Lung microvascular endothelial cell (primary cell): ENCODE data around the gene NDUFS8. TPM values are rescaled to one million over a fixed set of nuclear protein-coding genes. Genes with fewer than 3 reads are reported as not detected.

Experiments used
- DNase-seq, 2 donors: peaks; one replicate each; pipeline versions ENCODE4 v3.0.0 to v3.0.0-alpha.2; 2010; ENCODE audit warnings: low read depth in 2 of 2
- total RNA-seq: library from RNA; depleted of rRNA; stranded (reverse); fragments of >200 nt; gene quantifications from 2 replicates; pipeline ENCODE4 v1.2.1, GENCODE V29; 2014

NDUFS8 gene
- total RNA-seq, 1 donor from 2014 or later: 106 TPM

DNA sequence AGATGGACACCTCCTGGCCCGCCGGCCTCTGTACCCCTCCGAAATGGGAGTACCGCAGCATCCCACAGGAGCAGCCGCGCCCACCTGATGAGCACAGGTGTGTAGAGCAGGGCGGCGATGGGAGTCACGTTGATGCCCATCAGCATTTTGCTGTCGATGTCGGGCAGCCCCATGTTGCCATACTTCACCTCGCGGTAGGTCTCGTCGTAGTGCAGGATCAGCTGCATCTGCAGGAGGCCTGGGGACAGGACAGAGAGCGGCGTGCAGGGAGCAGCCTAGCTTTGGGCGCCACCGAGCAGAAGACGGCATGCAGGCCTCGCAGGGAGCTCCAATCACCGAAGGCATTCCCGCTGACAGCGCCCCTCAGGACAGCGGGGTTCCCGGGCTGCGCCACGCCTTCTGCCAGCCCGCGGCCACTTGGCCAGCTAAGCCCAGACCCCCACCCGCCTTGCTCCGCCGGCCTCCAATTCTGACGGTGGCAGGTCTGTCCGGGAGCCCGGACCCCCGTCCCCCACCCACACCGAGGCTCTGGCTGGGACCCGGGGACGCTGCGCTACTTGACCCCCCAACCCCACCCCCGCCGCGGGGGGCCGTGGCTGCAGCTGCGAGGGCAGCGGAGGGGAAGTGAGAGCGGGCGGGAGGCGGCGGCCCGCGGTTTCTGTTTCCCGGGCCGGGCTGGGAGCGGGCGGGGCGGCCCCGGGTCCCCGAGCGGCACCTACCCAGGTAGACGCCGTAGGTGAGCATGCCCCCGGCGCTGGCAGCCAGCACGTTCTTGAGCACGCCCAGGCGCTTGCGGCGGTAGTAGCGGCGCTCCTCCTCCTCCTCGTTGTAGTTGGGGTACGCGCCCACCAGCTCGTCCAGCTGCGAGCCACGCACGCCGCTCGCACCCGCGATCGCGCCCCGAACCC lies 27.3 kb upstream of the NDUFS8 start:
- DNase-seq: peak in 1 of 2 donors; percentile 10

DNA sequence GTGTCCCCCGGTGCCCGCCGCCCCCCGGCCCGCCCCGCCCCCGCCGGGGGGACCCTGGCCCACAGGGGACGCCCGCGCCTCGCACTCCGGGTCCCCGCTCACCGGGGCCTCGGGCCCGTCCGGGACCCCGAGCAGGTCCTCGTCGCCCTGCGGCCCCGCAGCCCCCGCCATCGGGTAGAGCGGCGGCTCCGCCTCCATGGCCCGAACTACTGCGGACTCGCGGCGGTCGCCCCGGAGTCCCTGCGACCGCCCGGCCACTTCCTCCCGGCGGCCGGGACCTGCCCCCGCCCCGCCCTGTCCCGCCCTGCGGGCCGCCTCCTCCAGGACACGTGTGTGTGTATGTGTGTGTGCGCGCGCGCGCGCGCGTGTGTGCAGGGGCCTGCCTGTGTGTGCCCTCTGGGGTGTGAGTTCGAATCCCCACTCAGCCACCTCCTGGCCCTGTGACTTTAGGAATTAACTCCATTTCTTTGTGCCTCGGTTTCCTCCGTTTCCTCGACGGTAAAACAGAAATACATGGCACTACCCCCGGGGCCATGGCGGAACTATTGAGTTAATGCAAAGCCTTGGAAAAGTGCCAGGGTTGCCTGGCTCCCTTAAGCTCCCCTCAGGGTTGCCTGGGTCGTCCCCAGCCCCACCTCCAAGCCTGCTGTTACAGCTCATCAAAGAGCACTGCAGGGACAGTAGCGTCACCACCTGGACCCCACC lies 26.5 kb upstream of the NDUFS8 start, which contains the start of gene UNC93B1:
Gene UNC93B1 (minus strand): TSS at position 252 of the 705 bp plus-strand sequence. CDS start 54 bp downstream, at position 198.
- DNase-seq: peak; percentile 81 to 90

DNA sequence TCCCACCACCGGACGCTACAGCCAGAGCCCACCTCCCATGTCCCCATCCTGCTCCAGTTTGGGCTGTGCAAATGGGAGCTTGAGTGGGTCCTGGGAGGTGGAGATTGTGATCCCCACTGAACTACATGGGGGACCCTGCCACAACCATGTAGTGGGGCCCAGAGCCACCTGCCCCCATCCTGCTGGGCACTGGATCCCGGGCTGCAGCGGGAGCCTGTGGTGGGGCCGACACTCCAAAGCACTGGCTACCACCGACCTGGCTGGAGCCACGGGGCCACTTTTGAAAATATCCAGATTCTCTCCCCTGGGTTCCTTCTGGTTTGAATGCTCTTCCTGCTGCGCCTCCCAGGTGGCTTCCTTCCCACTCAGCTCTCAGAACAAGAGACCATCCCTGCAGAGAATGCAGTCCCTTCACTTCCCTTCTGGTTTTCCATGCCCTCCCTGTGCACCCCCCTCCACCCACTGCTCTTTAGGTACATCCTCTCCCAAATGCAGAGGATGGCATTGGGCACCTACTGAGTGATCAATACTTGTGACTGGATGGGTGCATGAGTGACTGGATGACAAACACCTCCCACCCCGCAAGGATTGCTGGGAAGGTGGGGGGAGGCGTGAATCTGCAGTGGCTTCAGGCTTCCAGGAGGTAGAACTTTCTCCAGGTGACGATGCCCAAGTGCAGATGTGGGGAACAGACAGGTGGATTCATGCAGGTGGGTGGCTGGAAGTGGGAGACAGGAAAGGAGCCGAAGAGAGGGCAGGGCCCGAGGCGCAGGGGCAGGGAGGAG lies 25.7 kb upstream of the NDUFS8 start:
- DNase-seq: no peak

DNA sequence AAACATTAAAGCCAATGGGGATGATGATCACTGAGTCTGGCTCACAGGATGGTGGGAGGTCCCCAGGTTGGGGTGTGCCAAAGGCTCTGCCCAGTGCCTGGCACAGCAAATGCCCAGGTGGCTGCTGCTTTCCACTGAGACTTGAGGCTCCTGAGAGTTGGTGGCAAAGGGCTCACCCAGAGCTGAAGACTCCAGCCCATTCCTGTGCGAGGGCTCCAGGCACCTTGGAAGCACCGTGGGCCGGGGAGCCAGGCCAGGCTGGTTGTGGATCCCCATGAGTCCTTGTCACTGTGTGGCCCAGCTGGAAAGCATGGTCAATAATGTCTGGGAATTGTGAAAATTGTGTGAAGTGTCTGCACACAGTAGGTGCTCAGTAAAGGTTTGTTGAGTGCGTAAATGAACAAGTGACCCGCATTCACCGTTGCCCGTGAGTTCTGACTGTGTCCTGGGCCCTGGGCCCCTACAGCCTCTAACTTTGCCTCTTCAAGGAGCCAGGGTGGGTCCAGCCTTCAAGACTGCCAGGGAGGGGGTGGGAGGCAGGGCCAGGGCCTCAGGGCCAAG lies 23.8 kb upstream of the NDUFS8 start:
- no peak for DNase-seq

DNA sequence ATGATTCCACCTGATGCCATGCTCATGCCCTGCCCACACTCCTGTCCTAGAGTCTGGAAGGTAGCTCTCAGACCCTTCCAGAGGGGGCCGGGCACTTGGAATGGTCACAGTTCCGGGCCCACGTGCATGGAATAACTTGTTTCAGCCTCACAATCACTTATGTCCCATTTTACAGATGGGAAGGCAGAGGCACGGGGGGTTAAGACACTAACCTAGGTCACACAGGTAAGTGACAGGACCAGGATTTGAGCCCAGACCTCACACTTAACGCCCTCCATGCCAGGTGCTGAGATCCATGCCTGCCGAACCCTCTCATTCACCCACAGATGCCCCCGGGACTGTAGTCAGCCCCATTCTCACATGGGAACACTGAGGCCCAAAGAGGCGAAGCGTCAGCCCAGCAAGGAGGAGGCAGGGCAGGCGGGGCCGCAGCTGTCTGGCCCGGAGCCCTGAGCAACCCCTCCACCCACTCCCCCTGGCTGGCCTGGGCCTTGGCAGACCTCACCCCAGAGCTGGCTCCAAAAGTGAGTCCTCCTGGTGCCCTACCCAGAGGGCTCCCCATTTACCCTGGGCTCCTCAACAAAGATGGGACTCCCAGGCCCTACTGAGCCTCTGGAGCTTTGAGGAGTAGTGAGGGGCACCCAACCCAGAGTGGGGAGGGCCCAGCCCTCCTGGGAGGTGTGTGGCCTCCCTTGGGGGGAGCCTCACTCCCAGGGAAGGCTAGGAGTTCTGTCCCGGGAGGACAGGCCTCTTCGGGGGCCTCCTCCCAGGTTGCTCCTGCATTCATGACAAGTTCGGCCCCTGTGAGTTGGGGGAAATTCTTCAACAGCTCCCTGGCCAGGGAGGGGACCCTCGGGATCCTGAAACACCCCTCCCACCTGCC lies 22.7 kb upstream of the NDUFS8 start:
- no peak for DNase-seq

DNA sequence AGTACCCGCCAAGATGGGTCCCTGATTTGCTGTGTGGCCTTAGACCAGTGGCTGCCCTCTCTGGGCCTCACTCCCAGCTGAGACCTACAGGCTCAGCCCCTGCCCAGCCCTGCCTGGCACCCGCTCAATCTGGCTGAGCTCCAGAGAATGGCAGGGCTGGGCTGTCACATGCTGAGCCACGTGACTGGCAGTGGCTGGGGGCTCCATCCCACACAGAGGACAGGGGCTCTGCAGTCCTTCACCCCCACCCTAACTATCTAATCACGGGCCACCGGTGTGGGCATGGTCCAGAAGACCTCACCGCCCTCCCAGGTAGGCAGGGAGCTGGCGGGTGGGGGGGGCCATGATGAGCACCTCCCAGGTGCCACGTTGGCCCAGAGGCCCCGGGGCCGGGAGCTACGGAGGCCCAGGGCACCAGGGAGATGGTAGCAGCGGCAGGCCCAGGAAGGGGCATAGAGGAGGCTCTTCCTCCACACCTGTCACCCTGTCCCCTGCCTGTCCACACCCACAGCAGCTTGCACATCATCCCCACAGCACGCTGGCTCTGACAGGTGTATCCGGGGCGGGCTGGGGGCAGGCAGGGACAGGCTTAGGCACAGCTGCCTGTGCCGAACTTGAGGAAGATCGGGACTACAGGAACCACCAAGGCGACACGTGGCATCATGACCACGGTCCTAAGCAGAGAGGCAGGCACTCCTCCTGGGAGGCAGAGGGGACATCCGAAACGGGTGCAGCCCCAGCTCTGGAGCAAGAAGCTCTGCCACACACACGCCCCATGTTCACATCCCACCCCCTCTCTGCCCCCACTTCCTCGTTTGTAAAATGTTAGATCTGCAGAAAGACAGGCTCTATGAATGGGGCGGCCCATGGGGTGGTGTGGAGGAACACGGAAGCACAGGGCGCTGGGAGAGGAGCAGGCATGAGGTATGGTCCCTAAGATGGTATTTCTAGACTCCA lies 21.8 kb upstream of the NDUFS8 start:
- DNase-seq: peak in 1 of 2 donors; percentile 14

DNA sequence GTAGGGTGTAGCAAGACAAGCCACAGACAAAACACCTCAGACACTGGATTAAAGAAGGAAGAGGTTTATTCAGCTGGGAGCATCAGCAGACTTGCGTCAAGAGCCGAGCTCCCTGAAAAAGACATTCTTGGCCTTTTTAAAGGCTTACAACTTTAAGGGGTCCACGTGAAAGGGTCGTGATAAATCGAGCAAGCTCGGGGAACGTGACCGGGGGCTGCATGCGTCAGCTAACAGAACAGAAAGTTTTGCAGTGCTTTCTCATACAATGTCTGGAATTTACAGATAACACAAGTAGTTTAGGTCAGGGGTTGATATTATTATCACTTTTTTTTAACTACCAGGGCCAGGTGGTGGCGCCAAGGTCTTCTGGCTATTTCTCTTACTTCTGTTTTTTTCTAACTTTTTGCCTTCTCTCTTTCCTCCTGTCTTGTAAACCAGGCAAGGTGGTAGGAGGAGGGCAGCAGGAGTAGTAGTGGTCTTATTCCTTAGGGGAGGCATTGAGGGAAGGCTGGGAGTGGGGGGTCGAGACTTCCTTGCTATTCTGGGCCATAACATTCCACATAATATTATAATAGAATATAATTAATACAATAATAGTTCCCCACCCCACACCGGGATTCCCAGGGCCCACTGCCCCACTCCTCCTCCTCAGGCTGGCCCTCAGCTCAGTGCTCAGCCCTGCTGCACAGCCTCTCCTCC lies 20.9 kb upstream of the NDUFS8 start:
- peak in 1 of 2 donors; percentile 27 for DNase-seq

DNA sequence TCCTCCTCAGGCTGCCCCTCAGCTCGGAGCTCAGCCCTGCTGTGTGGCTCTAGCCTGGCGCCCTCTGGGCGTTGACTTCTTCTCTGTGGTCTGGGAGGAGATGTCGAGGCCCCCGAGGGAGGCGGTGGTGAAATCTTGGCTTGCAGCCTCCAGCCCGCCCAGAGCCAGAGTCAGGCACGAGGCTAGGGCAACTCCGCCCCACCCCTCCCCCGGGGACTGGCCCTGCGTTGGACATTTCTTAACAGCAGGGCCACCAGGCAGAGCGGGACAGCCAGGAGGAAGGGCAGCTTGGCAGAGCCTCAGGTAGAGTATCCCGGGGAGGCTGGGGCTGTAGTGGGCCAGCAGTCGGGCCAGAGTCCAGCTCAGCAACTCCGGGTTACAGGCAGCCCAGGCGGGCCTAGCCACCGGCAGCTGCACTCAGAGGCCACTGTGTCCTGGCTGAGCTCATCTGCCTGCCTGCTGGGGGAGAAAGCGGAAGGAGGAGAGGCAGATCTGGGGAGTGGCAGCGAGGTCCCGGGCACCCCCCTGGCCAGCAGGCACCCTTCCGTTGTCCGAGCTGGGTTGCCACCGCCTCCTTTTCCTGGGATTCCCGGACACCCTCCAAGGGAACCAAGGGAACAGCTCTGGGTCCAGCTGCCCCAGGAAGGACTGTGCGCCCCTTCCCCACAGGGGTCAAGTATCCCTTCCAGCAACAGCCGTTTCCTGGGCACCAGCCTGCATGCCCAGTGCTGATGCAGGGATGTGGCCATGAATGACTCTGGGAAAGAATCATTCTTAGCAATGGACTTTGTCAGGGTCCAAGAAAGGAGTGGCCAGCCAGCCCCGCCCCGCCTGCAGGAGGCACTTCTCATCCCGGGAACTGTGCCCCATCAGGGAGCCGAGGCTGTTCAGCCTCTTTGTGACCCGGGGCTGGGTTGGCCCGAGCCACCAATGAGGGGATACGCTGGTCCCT lies 20.1 kb upstream of the NDUFS8 start, which contains the start of gene ALDH3B1:
Gene ALDH3B1 (plus strand): TSS at position 238 of the 952 bp plus-strand sequence. CDS start 4,971 bp downstream, outside the sequence.
- peak; percentile 31 to 42 for DNase-seq

DNA sequence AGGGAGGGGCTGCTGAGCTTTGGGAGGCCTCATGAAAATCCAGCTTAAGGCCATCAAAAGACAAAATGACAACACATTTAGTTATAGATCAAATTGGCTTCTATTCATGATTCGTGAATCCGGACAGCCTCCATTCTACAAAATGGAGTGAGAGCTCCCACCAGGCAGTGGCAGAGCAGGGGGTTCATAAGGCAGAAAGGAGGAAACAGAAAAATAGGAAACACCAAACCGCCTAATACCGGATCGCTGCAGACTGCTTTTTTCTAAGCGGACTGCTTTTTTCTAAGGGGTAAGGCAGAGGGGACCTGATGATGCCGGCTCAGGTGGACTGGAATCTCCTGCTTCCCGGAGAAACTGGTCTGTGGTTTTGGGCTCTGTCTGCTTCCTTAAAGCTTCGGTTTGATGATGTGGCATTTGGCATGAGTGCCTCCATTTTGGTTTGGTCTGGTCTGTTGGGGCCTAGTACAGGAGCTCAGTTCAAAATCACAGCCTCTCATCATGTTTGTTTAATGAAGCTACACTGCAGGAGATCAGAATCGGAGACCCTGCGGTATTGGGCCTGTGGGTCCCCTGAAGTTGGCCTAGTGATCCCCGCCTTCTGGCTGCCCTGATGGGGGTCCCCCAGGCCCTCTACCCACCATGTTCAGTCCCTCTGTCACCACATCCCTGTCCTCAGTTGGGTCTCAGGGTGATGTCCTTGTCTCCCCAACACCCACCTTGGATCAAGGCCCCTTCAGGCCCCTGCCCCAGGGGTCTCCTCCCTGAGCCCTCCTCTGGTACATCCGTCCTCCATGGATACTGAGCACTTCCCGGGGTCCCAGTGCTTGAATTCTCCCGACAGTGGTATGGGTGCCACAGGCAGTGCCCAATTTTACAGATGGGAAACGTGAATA lies 19.2 kb upstream of the NDUFS8 start:
- DNase-seq: no peak

DNA sequence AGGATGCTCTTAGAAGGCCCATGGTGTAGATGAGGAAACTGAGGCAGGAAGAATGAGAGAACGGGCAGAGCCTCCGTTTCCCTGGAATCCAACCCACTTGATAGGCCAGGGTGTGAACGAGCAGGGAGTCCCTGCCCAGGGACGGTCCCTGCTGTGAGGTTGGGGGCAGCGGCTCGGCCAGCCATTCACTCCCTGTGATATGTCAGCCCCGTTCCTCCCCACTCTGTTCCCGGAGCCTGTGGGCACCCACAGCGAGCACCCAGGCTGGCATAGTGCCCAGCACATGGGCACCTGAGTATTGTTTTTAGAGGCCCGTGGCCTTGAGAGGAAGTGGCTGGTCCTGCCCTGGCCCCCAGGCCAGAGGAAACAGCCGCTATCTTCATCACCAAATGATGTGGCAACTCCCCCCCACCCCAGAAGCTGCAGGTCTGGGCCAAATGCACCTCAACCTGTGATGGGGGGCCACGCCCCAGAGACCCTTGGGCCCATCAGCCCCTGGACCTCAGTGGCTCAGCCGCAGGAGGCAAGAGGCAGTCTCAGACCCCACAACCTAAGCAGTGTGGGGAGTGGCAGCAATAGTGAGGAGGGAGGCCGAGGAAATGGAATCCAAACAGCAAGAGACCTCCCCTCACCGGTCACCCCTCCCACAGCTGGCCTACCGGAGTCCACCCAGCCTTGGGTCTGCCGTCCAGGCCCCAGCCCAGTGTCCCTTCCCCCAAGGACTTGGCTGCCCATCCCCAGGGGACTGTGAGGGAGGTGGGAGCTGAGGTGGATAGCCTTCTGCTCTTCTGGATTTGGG lies 18.2 kb upstream of the NDUFS8 start:
- DNase-seq: no peak

DNA sequence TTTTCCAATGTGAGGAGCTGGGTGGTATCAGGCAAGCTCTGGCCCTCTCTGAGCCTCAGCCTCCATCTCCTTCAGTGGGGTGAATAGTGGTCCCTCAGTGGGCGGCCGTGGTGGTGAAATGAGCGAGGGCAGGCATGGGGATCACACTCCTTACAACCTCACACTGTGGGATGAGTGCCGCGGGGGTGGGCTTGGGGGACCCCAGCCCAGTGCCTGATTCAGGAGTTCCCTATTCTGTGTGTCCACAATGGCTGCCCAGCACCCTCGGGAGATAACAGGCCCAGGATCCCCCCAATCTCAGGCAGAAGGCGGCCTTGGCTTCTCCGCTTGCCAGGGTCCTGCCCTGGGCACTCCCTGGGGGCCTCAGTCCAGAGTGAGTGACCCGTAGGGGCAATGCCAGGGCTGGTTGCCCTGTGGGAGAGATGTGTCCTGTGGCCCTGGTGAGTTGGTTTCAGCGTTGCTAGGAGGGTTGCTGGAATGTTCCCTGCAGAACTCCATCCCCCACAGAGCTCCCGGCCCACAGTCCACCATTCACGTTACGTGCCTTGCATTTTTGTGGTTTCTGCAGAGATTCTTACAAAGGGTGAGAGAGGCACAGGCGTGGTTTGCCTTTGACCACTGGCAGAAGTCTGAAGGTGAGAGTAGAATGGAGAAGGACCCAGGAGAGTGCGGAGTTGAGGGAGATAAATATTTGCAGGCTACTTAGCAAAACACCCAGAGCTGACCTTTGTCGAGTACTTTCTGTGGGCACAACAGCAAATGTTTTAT lies 17.5 kb upstream of the NDUFS8 start:
- peak in 1 of 2 donors; percentile 53 for DNase-seq

DNA sequence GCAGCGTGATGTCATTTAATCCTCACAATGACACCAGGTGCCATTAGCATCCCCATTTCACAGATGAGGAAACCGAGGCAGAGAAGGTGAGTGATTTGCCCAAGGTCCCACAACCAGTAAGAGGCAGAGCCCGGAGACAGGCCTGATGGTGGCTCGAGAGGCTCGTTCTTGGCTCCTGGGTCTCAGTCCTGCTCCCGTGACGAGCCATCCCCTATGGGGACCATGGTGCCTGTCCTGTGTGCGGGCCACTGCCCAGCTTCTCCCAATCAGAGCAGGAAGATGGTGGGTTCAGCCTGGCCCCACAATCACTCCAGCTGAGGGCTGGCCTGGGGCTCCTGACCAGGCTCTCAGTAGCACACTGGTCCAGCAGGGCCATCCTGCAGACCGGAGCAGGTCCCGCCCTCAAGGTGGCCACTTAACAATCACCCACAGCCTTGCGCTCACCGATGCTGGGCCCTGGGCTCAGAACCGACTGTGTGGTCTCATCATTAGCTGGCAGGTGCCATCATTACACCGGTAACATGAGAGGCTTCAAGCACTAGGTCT lies 16.8 kb upstream of the NDUFS8 start:
- no peak for DNase-seq

DNA sequence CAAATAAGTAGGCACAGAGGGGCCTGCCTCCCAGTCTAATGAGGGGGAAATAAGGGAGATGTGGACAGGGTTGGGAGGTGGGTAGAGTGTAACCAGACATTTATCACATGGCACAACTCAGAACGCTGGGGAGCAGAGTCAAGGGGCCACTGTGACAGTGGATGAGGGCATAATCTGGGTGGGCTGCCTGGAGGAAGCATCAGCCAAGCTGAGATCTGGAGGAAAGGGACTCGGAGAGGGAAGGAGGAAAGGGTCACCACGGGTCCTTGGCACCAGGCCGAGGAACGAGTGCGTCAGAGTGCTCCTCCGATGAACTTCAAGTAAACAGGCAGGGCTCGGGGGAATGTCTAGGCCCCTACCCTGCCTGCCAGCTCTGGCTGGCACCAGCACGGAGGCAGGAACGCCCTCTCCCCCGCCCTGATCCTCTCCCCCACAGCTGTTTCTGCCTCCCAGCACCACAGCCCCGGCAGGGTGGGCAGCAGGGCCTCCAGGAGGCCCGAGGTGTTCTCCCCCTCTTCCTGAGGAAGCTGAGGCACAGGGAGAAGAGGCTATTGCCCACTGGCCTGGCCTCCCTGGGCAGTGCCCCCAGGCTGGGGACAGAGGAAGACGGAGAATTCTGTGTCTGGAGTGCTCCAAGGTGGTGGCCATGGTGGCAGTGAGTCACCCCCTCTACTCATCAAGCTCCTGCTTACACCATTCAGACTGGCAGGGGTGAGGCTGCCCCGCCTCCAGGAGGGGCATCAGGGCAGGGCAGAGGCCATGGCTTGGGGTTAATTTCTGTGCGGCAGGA lies 16.1 kb upstream of the NDUFS8 start:
- DNase-seq: peak in 1 of 2 donors; percentile 77
